Astrocyte (in vitro differentiated cells and primary cell): Measurements from ENCODE around the gene ERICH3. TPM values are rescaled to one million over a fixed set of nuclear protein-coding genes. Genes with fewer than 3 reads are reported as not detected.

Source experiments
- DNase-seq: peaks from one replicate; pipeline ENCODE4 v3.0.0-alpha.2; 2010; ENCODE audit warnings: low read depth
- FAIRE-seq: peaks from 2 replicates; lab custom pipeline; 2011; peaks lifted over from hg19 to GRCh38; lab: Jason Lieb, UNC
- H2AFZ ChIP-seq: 2 replicates; pipeline ENCODE4 v1.6.0; 2012; ENCODE audit warnings: low read depth, low read length, inconsistent platforms
- H3K27ac ChIP-seq: 2 replicates; pipeline ENCODE4 v1.5.1; 2011; ENCODE audit warnings: low read depth, low read length, inconsistent platforms
- H3K27me3 ChIP-seq: 2 replicates; pipeline ENCODE4 v1.6.0; 2011; ENCODE audit warnings: low read length, inconsistent platforms; ENCODE audit not compliant: insufficient read depth
- H3K36me3 ChIP-seq: 2 replicates; pipeline ENCODE4 v1.5.1; 2011; ENCODE audit warnings: low read length, inconsistent platforms; ENCODE audit not compliant: insufficient read depth
- H3K4me1 ChIP-seq: 2 replicates; pipeline ENCODE4 v1.5.1; 2011; ENCODE audit warnings: low read length, inconsistent platforms; ENCODE audit not compliant: insufficient read depth
- H3K4me2 ChIP-seq: 2 replicates; pipeline ENCODE4 v1.6.0; 2012; ENCODE audit warnings: low read length, inconsistent platforms
- H3K4me3 ChIP-seq: 2 replicates; pipeline ENCODE4 v1.5.1; 2011; ENCODE audit warnings: low read depth, mild to moderate bottlenecking, low read length, inconsistent platforms; ENCODE audit not compliant: insufficient read depth
- H3K79me2 ChIP-seq: 2 replicates; pipeline ENCODE4 v1.6.0; 2012; ENCODE audit warnings: mild to moderate bottlenecking, low read length, inconsistent platforms; ENCODE audit not compliant: insufficient read depth
- H3K9ac ChIP-seq: 2 replicates; pipeline ENCODE4 v1.6.0; 2012; ENCODE audit warnings: mild to moderate bottlenecking, low read length, inconsistent platforms
- H3K9me3 ChIP-seq: 2 replicates; pipeline ENCODE4 v1.5.1; 2012; ENCODE audit warnings: low read depth, mild to moderate bottlenecking, low read length, inconsistent platforms; ENCODE audit not compliant: insufficient read depth
- H4K20me1 ChIP-seq: 2 replicates; pipeline ENCODE4 v1.6.0; 2012; ENCODE audit warnings: low read length, inconsistent platforms; ENCODE audit not compliant: insufficient read depth
- H3K27ac Mint-ChIP-seq: one replicate; pipeline ENCODE4 v1.8.0; 2021; ENCODE audit warnings: mild to moderate bottlenecking, mixed read lengths; ENCODE audit not compliant: unreplicated experiment
- H3K27me3 Mint-ChIP-seq: one replicate; pipeline ENCODE4 v1.8.0; 2021; ENCODE audit warnings: low read depth, mixed read lengths; ENCODE audit not compliant: unreplicated experiment
- H3K36me3 Mint-ChIP-seq: one replicate; pipeline ENCODE4 v1.8.0; 2021; ENCODE audit warnings: low read depth, mixed read lengths; ENCODE audit not compliant: unreplicated experiment
- H3K4me1 Mint-ChIP-seq: one replicate; pipeline ENCODE4 v1.8.0; 2021; ENCODE audit warnings: low read depth, mixed read lengths; ENCODE audit not compliant: unreplicated experiment
- H3K4me3 Mint-ChIP-seq: one replicate; pipeline ENCODE4 v1.8.0; 2021; ENCODE audit warnings: mild to moderate bottlenecking, moderate library complexity, mixed read lengths; ENCODE audit not compliant: unreplicated experiment
- H3K9me3 Mint-ChIP-seq: one replicate; pipeline ENCODE4 v1.8.0; 2021; ENCODE audit warnings: mild to moderate bottlenecking, mixed read lengths; ENCODE audit not compliant: unreplicated experiment
- EZH2 ChIP-seq: IDR thresholded peaks from 2 replicates; pipeline ENCODE4 v1.6.1; 2012; ENCODE audit warnings: mild to moderate bottlenecking, low read length, inconsistent platforms; ENCODE audit not compliant: insufficient read depth
- total RNA-seq: library from RNA; stranded (reverse); gene quantifications from 2 replicates; pipeline ENCODE4 v1.2.1, GENCODE V29; 2021
- TF ChIP-seq, protein P1 (sequence below): IDR thresholded peaks from 2 replicates; pipeline ENCODE4 v1.5.1; 2011; ENCODE audit warnings: low read depth, mild to moderate bottlenecking, inconsistent platforms, low read length, moderate library complexity; ENCODE audit not compliant: insufficient read depth

The ERICH3 gene
- total RNA-seq, 1 donor from 2014 or later = not detected

DNA sequence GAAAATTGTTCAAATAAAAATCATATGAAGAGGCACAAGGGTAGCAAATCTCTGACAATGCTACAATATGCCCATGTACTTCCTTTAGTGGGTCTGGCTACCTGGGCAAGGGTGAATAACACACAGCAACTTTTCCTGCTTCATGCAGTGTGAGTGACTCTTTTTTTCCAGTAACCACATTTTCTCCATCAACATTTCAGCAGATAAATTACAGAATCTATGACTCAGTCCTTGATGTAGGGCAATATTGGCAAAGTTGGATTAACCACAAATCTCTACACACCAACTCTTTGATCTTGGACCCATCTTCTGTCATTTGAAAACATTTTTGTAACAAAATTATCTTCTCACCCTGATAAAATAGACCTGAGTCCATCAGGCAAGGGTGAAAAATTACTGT is 31.7 kb downstream of the ERICH3 start:
- Mint-ChIP-seq H3K4me1 (no peaks in the 10 kb centered on the region), H3K36me3 (no peaks in the 10 kb centered on the region), H3K27me3 (no peaks in the 10 kb centered on the region), H3K4me3 (no peak overlapping the region), H3K9me3 (no peaks in the 10 kb centered on the region), H3K27ac (no peak overlapping the region)
- no peaks in the 10 kb centered on the region for H3K27me3 ChIP-seq
- H3K4me3 ChIP-seq = no peak overlapping the region
- H3K9ac ChIP-seq = no peak overlapping the region
- DNase-seq (peak; percentile 85), FAIRE-seq (no peak)
- TF ChIP-seq, protein P1, sequence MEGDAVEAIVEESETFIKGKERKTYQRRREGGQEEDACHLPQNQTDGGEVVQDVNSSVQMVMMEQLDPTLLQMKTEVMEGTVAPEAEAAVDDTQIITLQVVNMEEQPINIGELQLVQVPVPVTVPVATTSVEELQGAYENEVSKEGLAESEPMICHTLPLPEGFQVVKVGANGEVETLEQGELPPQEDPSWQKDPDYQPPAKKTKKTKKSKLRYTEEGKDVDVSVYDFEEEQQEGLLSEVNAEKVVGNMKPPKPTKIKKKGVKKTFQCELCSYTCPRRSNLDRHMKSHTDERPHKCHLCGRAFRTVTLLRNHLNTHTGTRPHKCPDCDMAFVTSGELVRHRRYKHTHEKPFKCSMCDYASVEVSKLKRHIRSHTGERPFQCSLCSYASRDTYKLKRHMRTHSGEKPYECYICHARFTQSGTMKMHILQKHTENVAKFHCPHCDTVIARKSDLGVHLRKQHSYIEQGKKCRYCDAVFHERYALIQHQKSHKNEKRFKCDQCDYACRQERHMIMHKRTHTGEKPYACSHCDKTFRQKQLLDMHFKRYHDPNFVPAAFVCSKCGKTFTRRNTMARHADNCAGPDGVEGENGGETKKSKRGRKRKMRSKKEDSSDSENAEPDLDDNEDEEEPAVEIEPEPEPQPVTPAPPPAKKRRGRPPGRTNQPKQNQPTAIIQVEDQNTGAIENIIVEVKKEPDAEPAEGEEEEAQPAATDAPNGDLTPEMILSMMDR = no peak
- TF ChIP-seq EZH2 = no peak
- no peaks in the 10 kb centered on the region for H3K4me1 ChIP-seq
- no peaks in the 10 kb centered on the region for H3K36me3 ChIP-seq
- no peak overlapping the region for H3K4me2 ChIP-seq
- no peaks in the 10 kb centered on the region for H3K9me3 ChIP-seq
- H4K20me1 ChIP-seq = no peaks in the 10 kb centered on the region
- H3K27ac ChIP-seq = no peak overlapping the region
- H3K79me2 ChIP-seq = no peaks in the 10 kb centered on the region
- H2AFZ ChIP-seq = no peak overlapping the region

DNA sequence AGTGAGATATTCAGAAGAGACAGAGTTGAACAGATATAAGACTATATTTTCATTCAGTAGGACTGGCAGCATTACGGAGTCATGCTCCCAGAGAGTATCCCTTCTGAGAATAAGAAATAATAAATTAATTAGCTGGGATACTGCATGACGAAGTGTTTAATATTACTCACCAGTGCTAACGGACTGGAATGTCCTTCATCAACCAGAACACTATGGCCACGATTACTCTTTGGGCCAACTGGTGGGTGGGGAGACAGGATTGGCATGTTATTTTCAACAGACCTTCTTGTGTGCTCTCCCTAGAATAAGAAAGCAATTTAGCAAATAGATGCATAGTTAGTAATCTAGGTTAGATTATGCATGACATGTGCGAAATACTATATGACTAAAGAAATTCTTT is 32.4 kb downstream of the ERICH3 start:
- no peaks in the 10 kb centered on the region for H3K36me3 ChIP-seq
- Mint-ChIP-seq H3K4me1 (no peaks in the 10 kb centered on the region), H3K36me3 (no peaks in the 10 kb centered on the region), H3K4me3 (no peak overlapping the region), H3K27ac (no peak overlapping the region), H3K9me3 (no peaks in the 10 kb centered on the region), H3K27me3 (no peaks in the 10 kb centered on the region)
- H3K4me3 ChIP-seq = no peak overlapping the region
- H2AFZ ChIP-seq = no peak overlapping the region
- no peak overlapping the region for H3K4me2 ChIP-seq
- no peaks in the 10 kb centered on the region for H4K20me1 ChIP-seq
- no peaks in the 10 kb centered on the region for H3K79me2 ChIP-seq
- DNase-seq (peak; percentile 62), FAIRE-seq (no peak)
- no peaks in the 10 kb centered on the region for H3K9me3 ChIP-seq
- H3K9ac ChIP-seq = no peak overlapping the region
- no peaks in the 10 kb centered on the region for H3K4me1 ChIP-seq
- no peaks in the 10 kb centered on the region for H3K27me3 ChIP-seq
- no peak overlapping the region for H3K27ac ChIP-seq
- no peak for TF ChIP-seq EZH2
- TF ChIP-seq, protein P1 = no peak

DNA sequence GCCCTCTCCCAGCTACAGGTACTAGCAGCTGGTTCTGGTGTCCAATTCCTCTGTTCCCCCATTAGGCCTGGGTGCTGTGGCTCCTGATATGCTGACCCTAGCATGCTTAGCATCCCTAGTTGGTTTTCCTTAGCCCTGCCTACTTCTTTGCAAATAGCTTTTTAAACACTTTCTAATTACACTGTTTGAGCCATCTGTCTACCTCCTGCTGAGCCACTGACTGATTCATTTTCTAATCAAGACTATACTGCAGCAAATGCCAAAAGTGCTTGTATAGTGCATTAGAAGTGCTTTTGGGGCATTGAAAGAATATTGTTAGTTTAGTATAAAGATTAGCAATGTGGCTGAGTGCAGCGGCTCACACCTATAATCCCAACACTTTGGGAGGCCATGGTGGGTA is 36.3 kb downstream of the ERICH3 start:
- no peaks in the 10 kb centered on the region for H3K36me3 Mint-ChIP-seq
- no peak overlapping the region for H3K4me3 ChIP-seq
- no peak overlapping the region for H3K4me3 Mint-ChIP-seq
- H3K79me2 ChIP-seq = no peaks in the 10 kb centered on the region
- no peaks in the 10 kb centered on the region for H3K4me1 ChIP-seq
- no peak overlapping the region for H3K9ac ChIP-seq
- DNase-seq = no peak
- no peak overlapping the region for H3K4me2 ChIP-seq
- TF ChIP-seq EZH2 = no peak
- TF ChIP-seq, protein P1 = no peak
- H3K27ac Mint-ChIP-seq = no peak overlapping the region
- H3K9me3 Mint-ChIP-seq = no peaks in the 10 kb centered on the region
- no peak overlapping the region for H3K27ac ChIP-seq
- FAIRE-seq = no peak
- no peak overlapping the region for H2AFZ ChIP-seq
- no peaks in the 10 kb centered on the region for H3K36me3 ChIP-seq
- H3K27me3 ChIP-seq = no peaks in the 10 kb centered on the region
- H4K20me1 ChIP-seq = no peaks in the 10 kb centered on the region
- no peaks in the 10 kb centered on the region for H3K4me1 Mint-ChIP-seq
- H3K27me3 Mint-ChIP-seq = no peaks in the 10 kb centered on the region
- H3K9me3 ChIP-seq = no peaks in the 10 kb centered on the region
